Retina (tissue), 1 donor: Measurements from ENCODE around the gene CHMP5.
A peak's percentile ranks its signal among the peaks of the same experiment; 100 is the strongest.

Source experiments
- DNase-seq: peaks from one replicate; pipeline ENCODE4 v3.0.0-alpha.2; 2016

Gene CHMP5

GRCh38 chr9:33244137-33244784 is 20.6 kb upstream of the CHMP5 start:
- DNase-seq: no peak

- no peak for DNase-seq
Measured at GRCh38 chr9:33245341-33245740, 19.5 kb upstream of the CHMP5 start.

- no peak for DNase-seq
Measured at GRCh38 chr9:33246269-33246860, 18.5 kb upstream of the CHMP5 start.

GRCh38 chr9:33248606-33249005 is 16.2 kb upstream of the CHMP5 start:
- DNase-seq: no peak

GRCh38 chr9:33249087-33249658 is 15.7 kb upstream of the CHMP5 start:
- DNase-seq: no peak

- DNase-seq: no peak
Measured at GRCh38 chr9:33249983-33250382, 14.9 kb upstream of the CHMP5 start.

- DNase-seq: no peak
Measured at GRCh38 chr9:33250458-33250995, 14.3 kb upstream of the CHMP5 start.

- DNase-seq: no peak
Measured at GRCh38 chr9:33254211-33254610, 10.6 kb upstream of the CHMP5 start.

- no peak for DNase-seq
Measured at GRCh38 chr9:33255014-33255413, 9.8 kb upstream of the CHMP5 start.

- no peak for DNase-seq
Measured at GRCh38 chr9:33255471-33255870, 9.4 kb upstream of the CHMP5 start.

GRCh38 chr9:33256236-33256635 is 8.6 kb upstream of the CHMP5 start:
- no peak for DNase-seq

GRCh38 chr9:33257276-33257675 is 7.6 kb upstream of the CHMP5 start:
- no peak for DNase-seq

GRCh38 chr9:33260372-33260771 is 4.5 kb upstream of the CHMP5 start:
- no peak for DNase-seq

GRCh38 chr9:33263131-33264002 is 1.5 kb upstream of the CHMP5 start:
- DNase-seq: no peak

- peak; percentile 81 for DNase-seq
Measured at GRCh38 chr9:33264003-33264472, 811 bp upstream of the CHMP5 start.

GRCh38 chr9:33265211-33265865 is 489 bp downstream of the CHMP5 start:
- DNase-seq: no peak

- no peak for DNase-seq
Measured at GRCh38 chr9:33267151-33267767, 2.4 kb downstream of the CHMP5 start.

GRCh38 chr9:33270146-33270545 is 5.3 kb downstream of the CHMP5 start:
- DNase-seq: no peak

- no peak for DNase-seq
Measured at GRCh38 chr9:33272061-33272460, 7.2 kb downstream of the CHMP5 start.

GRCh38 chr9:33273266-33273971 is 8.6 kb downstream of the CHMP5 start:
- DNase-seq: no peak

GRCh38 chr9:33273972-33274328 is 9.1 kb downstream of the CHMP5 start:
- DNase-seq: no peak

GRCh38 chr9:33277484-33277883 is 12.6 kb downstream of the CHMP5 start:
- DNase-seq: no peak
